Spleen (tissue), 11 donors: ENCODE measurements around the gene THBS1. TPM values are rescaled to one million over a fixed set of nuclear protein-coding genes. Genes with fewer than 3 reads are reported as not detected.

Experiments
- DNase-seq: peaks from one replicate; pipeline ENCODE4 v3.0.0-alpha.2; 2020
- H3K27ac ChIP-seq, 8 donors: fragments of 200-600 bp; sonication (generic) in 7 of 8; 1 replicate in 4 of 8; 2 replicates in 4 of 8; pipeline versions ENCODE4 v1.5.0 to v1.8.0; 2016 to 2021; ENCODE audit warnings: inconsistent platforms in 4 of 8, mild to moderate bottlenecking in 4 of 8, moderate library complexity in 1 of 8
- H3K27me3 ChIP-seq, 7 donors: fragments of 200-600 bp; sonication (generic) in 6 of 7; replicated peaks in 1 of 7; 1 replicate in 4 of 7; 2 replicates in 3 of 7; pipeline versions ENCODE4 v1.5.0 to v1.8.0; 2016 to 2021; ENCODE audit warnings: inconsistent platforms in 3 of 7, mild to moderate bottlenecking in 1 of 7
- H3K36me3 ChIP-seq, 6 donors: fragments of 200-600 bp; sonication (generic) in 5 of 6; 1 replicate in 4 of 6; 2 replicates in 2 of 6; pipeline versions ENCODE4 v1.5.0 to v1.8.0; 2016 to 2021; ENCODE audit warnings: inconsistent platforms in 2 of 6
- H3K4me1 ChIP-seq, 6 donors: fragments of 200-600 bp; sonication (generic) in 5 of 6; 1 replicate in 3 of 6; 2 replicates in 3 of 6; pipeline versions ENCODE4 v1.5.0 to v1.8.0; 2016 to 2021; ENCODE audit warnings: inconsistent platforms in 3 of 6
- H3K4me3 ChIP-seq, 8 donors: fragments of 200-600 bp; sonication (generic) in 7 of 8; 1 replicate in 4 of 8; 2 replicates in 4 of 8; pipeline versions ENCODE4 v1.5.0 to v1.8.0; 2016 to 2021; ENCODE audit warnings: inconsistent platforms in 4 of 8, mild to moderate bottlenecking in 4 of 8, moderate library complexity in 2 of 8
- H3K9me3 ChIP-seq, 8 donors: fragments of 200-600 bp; sonication (generic) in 7 of 8; 1 replicate in 4 of 8; 2 replicates in 4 of 8; pipeline versions ENCODE4 v1.5.0 to v1.8.0; 2016 to 2021; ENCODE audit warnings: inconsistent platforms in 4 of 8
- POLR2A ChIP-seq, 3 donors: fragments of 450-650 bp; IDR thresholded peaks; one replicate each; pipeline ENCODE4 v1.5.1; 2017; ENCODE audit warnings: antibody characterized with exemption in 3 of 3, mild to moderate bottlenecking in 1 of 3
- POLR2AphosphoS5 ChIP-seq, 3 donors: sonication (generic); formaldehyde crosslinking; IDR thresholded peaks; one replicate each; pipeline ENCODE4 v1.5.1; 2017; ENCODE audit warnings: antibody characterized with exemption in 3 of 3
- WGBS, 5 donors: extraction: QIAGEN DNeasy Blood & Tissue Kit in 3 of 5; methylation state at CpG; one replicate each; pipeline versions ENCODE4 v1.1.5 to v1.1.7; 2013 to 2018; 5-methylcytosine and 5-hydroxymethylcytosine counted together
- intact Hi-C: fragments of 100-400 bp; cut with DNase I; formaldehyde crosslinking; loops from one replicate; pipeline ENCODE4 v1.15.0; 2023; ENCODE audit warnings: low total_unique reads
- polyA plus RNA-seq, 3 donors: library from polyadenylated mRNA; stranded (reverse); fragments of 200-250 nt; gene quantifications; one replicate each; pipeline ENCODE4 v1.2.1, GENCODE V29; 2013
- total RNA-seq, 7 donors: library from RNA; depleted of rRNA in 3 of 7; stranded (reverse); fragments of >200 nt in 3 of 7; fragmentation: NEBNext Ultra II Directional in 4 of 7; extraction: Animal tissue kit (Norgen Biotek cat#: 25700) in 4 of 7; gene quantifications; one replicate each; pipeline versions ENCODE4 v1.1.0 to v1.2.1, GENCODE V29; 2016 to 2021
- TF ChIP-seq, protein P1 (sequence below), 11 experiments: fragments of 200-600 bp in 7 of 11; fragments of 450-650 bp in 4 of 11; sonication (generic) in 4 of 11; IDR thresholded peaks in 8 of 11; conservative IDR thresholded peaks in 3 of 11; 1 replicate in 7 of 11; 2 replicates in 4 of 11; pipeline versions ENCODE4 v1.4.0 to v1.8.0; 2016 to 2021; ENCODE audit warnings: antibody characterized with exemption in 11 of 11, inconsistent platforms in 4 of 11, mild to moderate bottlenecking in 1 of 11
- donor health status: healthy with polysubstance abuse.
- donor health status: DM: no; HTN: no; CAD: no; lungs with moderate emphysema.
- donor health status: DM: no; HTN: no; CAD: no.
- donor health status: Bipolar disorder and iron deficiency.
- donor health status: healthy.
- donor health status: DM: no; HTN: no; CAD: no.
- donor health status: DM: yes; HTN: yes; CAD: no.

THBS1 gene
- total and polyA plus RNA-seq, 10 donors: 8.4 to 1,022 (median 271) TPM

DNA sequence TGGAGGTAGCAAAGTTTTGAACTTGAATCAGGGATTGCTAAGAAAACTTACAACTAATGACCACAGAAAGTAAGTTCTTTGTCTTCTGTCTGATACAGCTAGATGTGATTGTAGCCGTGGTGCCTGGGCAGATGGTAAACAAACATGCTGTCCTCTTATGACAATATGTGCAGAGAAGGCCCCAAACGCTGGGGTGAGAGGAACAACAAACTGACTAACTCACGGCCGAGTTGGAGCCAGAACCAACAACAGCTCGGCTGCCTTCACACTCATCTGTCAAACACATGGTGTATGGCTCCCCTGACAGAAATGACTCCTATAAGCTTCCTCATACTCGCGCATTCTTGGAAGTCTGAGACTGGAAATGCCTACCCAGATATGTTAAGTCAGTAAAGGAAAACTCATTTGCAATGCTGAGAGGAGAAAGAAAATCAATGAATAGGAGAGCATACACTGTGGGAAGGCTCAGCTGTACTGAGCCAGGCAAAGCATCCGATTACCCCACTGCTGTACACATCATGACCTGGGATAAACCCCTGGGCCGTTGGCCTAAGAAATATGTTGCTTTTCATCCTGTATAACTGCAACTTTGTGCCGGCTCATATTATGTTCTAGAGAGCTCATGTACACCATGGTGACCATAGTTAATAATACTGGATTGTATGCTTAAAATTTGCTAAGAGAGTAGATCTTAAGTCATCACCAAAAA lies 5.7 kb downstream of the THBS1 start:
- Histone ChIP-seq H3K4me1 (peaks cover 0 to 55% (median 8%) of the 10 kb centered on the region in 6 donors), H3K9me3 (no peaks in the 10 kb centered on the region), H3K36me3 (peaks cover 0 to 95% (median 13%) of the 10 kb centered on the region in 6 donors), H3K27me3 (peaks cover 0 to 19% (median 2%) of the 10 kb centered on the region in 7 donors), H3K4me3 (peak overlapping the region in 1 of 8 donors; percentile 70), H3K27ac (peak overlapping the region in 1 of 8 donors; percentile 18)
- TF ChIP-seq, protein P1, sequence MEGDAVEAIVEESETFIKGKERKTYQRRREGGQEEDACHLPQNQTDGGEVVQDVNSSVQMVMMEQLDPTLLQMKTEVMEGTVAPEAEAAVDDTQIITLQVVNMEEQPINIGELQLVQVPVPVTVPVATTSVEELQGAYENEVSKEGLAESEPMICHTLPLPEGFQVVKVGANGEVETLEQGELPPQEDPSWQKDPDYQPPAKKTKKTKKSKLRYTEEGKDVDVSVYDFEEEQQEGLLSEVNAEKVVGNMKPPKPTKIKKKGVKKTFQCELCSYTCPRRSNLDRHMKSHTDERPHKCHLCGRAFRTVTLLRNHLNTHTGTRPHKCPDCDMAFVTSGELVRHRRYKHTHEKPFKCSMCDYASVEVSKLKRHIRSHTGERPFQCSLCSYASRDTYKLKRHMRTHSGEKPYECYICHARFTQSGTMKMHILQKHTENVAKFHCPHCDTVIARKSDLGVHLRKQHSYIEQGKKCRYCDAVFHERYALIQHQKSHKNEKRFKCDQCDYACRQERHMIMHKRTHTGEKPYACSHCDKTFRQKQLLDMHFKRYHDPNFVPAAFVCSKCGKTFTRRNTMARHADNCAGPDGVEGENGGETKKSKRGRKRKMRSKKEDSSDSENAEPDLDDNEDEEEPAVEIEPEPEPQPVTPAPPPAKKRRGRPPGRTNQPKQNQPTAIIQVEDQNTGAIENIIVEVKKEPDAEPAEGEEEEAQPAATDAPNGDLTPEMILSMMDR (IDR thresholded peaks at IDR 0.05 in 8 of 11, conservative IDR thresholded peaks at IDR 0.05 in 3 of 11): no peak
- TF ChIP-seq POLR2AphosphoS5 (IDR thresholded peaks at IDR 0.05): peak in 1 of 3 donors; percentile 93
- no peak for TF ChIP-seq POLR2A (IDR thresholded peaks at IDR 0.05)
- intact Hi-C loops: loop anchor here (10.0 kb wide), 2 partner anchors 168 to 462 kb away; no protein-coding TSS in a partner anchor
- DNase-seq: no peak
- 77 to 90% (median 85%) methylated on average over 10 of the region's 10 CpGs for WGBS, 5 donors

DNA sequence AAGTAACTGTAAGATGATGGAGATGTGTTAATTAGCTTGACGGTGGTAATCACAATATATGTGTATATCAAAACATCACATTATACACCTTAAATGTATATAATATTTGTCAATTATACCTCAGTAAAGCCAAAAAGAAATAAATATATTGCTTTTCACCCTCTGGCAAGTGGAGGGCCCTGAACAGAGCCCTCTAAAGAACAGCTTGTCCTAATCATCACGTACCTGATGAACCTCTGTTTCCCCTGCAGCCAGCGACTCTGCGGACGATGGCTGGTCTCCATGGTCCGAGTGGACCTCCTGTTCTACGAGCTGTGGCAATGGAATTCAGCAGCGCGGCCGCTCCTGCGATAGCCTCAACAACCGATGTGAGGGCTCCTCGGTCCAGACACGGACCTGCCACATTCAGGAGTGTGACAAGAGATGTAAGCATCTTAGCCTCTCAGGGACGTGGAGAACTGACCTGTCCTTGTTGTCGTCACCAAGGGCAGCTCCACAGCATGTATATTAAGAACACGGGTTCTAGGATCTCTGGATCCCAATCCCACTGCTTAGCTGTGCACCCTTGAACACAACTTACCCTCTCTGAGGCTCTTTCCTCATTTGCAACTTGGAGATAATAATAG lies 6.3 kb downstream of the THBS1 start:
- intact Hi-C loops: loop anchor here (10.0 kb wide), 2 partner anchors 168 to 462 kb away; no protein-coding TSS in a partner anchor
- peaks cover 0 to 12% (median 0%) of the 10 kb centered on the region in 7 donors for H3K27me3 ChIP-seq
- H3K27ac ChIP-seq: no peak overlapping the region
- DNase-seq: no peak
- peaks cover 0 to 100% (median 13%) of the 10 kb centered on the region in 6 donors for H3K36me3 ChIP-seq
- H3K4me1 ChIP-seq: peaks cover 0 to 49% (median 8%) of the 10 kb centered on the region in 6 donors
- H3K9me3 ChIP-seq: no peaks in the 10 kb centered on the region
- TF ChIP-seq POLR2A (IDR thresholded peaks at IDR 0.05): peak in 1 of 3 donors; percentile 14
- TF ChIP-seq, protein P1 (IDR thresholded peaks at IDR 0.05 in 8 of 11, conservative IDR thresholded peaks at IDR 0.05 in 3 of 11): no peak
- TF ChIP-seq POLR2AphosphoS5 (IDR thresholded peaks at IDR 0.05): peak; percentile 53 to 94 (median 70)
- 90 to 94% (median 91%) methylated on average over 17 of the region's 17 CpGs for WGBS, 5 donors
- peak overlapping the region in 1 of 8 donors; percentile 2 for H3K4me3 ChIP-seq

DNA sequence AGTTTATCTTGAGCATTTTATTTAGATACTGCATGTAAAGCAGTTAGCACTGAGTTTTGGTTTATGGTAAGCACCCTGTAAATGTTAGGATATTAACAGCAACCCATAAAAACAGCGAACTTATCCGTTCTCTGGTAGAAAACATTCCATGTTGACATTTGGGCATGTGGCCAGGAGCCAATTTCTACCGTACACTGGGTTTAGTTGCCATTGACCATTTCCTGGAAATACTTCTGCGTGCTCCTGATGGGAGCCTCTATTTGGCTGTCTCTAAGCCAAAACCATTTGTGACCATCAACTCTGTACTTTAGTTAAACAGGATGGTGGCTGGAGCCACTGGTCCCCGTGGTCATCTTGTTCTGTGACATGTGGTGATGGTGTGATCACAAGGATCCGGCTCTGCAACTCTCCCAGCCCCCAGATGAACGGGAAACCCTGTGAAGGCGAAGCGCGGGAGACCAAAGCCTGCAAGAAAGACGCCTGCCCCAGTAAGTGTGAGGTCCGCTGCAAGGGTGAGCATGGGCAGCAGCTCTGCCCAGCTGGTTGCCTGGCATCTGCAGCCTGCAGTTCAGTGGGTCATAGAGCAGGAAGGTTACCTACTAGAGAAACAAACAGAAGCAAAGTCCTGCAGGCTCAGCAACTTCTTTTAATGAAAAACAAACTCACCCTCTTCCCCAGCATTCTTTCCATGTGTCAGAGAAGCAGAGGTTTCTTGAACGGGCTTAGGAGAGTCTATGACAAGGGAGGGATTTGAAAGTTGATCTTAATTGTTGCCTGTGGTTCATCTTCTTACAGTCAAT lies 7.1 kb downstream of the THBS1 start:
- Histone ChIP-seq H3K4me3 (peak overlapping the region in 1 of 8 donors; percentile 2), H3K27ac (peak overlapping the region in 1 of 8 donors; percentile 3), H3K4me1 (peaks cover 0 to 44% (median 8%) of the 10 kb centered on the region in 6 donors), H3K9me3 (no peaks in the 10 kb centered on the region), H3K36me3 (peaks cover 0 to 100% (median 9%) of the 10 kb centered on the region in 6 donors), H3K27me3 (peaks cover 0 to 5% (median 0%) of the 10 kb centered on the region in 7 donors)
- no peak for DNase-seq
- intact Hi-C loops: loop anchor here (10.0 kb wide), 2 partner anchors 167 to 463 kb away; no protein-coding TSS in a partner anchor
- TF ChIP-seq POLR2A (IDR thresholded peaks at IDR 0.05) (peak in 1 of 3 donors; percentile 13), POLR2AphosphoS5 (IDR thresholded peaks at IDR 0.05) (peak; percentile 47 to 88 (median 60))
- TF ChIP-seq, protein P1 (IDR thresholded peaks at IDR 0.05 in 8 of 11, conservative IDR thresholded peaks at IDR 0.05 in 3 of 11): no peak
- 80 to 89% (median 80%) methylated on average over 13 of the region's 13 CpGs for WGBS, 5 donors
